GM06990 (cell line): Measurements from ENCODE around the gene TBC1D22B.

Experiments
- DNase-seq: peaks from one replicate; pipeline ENCODE4 v3.0.0-alpha.2; 2011; ENCODE audit not compliant: insufficient read length; ENCODE audit errors: extremely low read depth
- H3K27me3 ChIP-seq: replicated peaks from 2 replicates; pipeline ENCODE4 v1.6.0; 2011; ENCODE audit warnings: low read length; ENCODE audit not compliant: control insufficient read depth, insufficient read depth
- H3K36me3 ChIP-seq: 2 replicates; pipeline ENCODE4 v1.5.1; 2011; ENCODE audit warnings: low read length; ENCODE audit not compliant: control insufficient read depth, insufficient read depth
- H3K4me3 ChIP-seq: replicated peaks from 2 replicates; pipeline ENCODE4 v1.5.1; 2011; ENCODE audit warnings: low read depth, mild to moderate bottlenecking, control low read depth, low read length
- CTCF ChIP-seq: IDR thresholded peaks from 2 replicates; pipeline ENCODE4 v1.5.1; 2011; ENCODE audit warnings: low read length, control low read depth, mild to moderate bottlenecking, inconsistent platforms; ENCODE audit not compliant: insufficient read depth, poor library complexity, severe bottlenecking

Gene TBC1D22B

GRCh38 chr6:37347177-37347576 is 89.6 kb downstream of the TBC1D22B start:
- Histone ChIP-seq H3K4me3 (no peak overlapping the region), H3K27me3 (no peaks in the 10 kb centered on the region), H3K36me3 (no peaks in the 10 kb centered on the region)
- no peak for DNase-seq
- TF ChIP-seq CTCF = no peak

DNA sequence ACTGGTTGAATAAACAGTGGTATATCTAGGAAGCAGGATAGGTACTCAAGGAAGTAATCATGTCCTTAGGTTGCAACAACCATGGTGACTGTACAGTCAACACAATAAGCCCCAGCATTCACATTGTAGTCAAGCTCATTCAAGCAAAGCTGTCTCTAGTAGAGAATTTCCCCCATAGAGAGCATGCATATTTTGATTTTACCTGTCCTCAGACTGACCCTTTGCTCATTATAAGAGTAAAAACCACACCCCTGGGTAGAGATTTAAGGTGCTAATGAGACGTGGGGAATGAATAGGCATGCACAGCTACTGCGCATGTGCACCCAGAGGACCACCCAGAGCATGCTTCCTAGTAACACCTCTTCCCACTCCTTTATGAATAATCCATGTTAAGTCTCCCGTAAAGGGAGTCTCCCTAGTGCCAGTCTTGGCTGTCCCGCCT is 90.1 kb downstream of the TBC1D22B start:
- H3K4me3 ChIP-seq = no peak overlapping the region
- TF ChIP-seq CTCF = no peak
- no peaks in the 10 kb centered on the region for H3K36me3 ChIP-seq
- no peaks in the 10 kb centered on the region for H3K27me3 ChIP-seq
- DNase-seq = no peak

DNA sequence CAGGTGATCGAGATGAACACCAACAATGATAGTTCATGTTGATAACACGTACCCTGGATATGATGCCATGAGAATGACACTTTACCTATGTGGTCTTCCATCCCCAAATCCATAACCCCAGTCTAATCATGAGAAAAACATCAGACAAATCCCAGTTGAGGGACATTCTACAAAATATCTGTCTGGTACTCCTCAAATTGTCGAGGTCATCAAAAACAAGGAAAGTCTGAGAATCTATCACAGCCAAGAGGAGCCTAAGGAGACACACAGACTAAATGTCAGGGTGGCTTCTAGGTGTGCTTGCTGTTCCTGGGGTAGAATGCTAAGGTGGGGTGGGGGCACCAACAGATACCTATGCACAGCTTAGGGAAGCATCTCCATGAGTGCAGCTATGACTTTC is 93.5 kb downstream of the TBC1D22B start:
- DNase-seq = no peak
- TF ChIP-seq CTCF = no peak
- no peaks in the 10 kb centered on the region for H3K36me3 ChIP-seq
- H3K27me3 ChIP-seq = no peaks in the 10 kb centered on the region
- no peak overlapping the region for H3K4me3 ChIP-seq

DNA sequence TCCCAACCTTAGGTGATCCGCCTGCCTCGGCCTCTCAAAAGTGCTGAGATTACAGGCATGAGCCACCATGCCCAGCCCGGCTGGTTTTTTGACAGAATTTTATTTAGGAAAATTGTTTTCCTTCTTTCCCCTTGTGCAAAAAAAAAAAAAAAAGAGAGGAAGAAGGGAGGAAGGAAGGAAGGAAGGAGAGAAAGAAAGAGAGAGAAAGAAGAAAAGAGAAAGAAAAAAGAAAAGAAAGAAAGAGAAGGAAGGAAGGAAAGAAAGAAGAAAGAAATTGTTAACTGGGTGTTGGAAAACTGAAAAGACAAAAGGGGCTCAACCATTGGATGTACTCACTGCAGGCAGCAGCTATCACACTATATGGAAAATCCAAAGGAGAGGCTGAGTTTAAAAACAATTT is 94.8 kb downstream of the TBC1D22B start:
- Histone ChIP-seq H3K36me3 (no peaks in the 10 kb centered on the region), H3K27me3 (no peaks in the 10 kb centered on the region), H3K4me3 (no peak overlapping the region)
- no peak for DNase-seq
- no peak for TF ChIP-seq CTCF

DNA sequence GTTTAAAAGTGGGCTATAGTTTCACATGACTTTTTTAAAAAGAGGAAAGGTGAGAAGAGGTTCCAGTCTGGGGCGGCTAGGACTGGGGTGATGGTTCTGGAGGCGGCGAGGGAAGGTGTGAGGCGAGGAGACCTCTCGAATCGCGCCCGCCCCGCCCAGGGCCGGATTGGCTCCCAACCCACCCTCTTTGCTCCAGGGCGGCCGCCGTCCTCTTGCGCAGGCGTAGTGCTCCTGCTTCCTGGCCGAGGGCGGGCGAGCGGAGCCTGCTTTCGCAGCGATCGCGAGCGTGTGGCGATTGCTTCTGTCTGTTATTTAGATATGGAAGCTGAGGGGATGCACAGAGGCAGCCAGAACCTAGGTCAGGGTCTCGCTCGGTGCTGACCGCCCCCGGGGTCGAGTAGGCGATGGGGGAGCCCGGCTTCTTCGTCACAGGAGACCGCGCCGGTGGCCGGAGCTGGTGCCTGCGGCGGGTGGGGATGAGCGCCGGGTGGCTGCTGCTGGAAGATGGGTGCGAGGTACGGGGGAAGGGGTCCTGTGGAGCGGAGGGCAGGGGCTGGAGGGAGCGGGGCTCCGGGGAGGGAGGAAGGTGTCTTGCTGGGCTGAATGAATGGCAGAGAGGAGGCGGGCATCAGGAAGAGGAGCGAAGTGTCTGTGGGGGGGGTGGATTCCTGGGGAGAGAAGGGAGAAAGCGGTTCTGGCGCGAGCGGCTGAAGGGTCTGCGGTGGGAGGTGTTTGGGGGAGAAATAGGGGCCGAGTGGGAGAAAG is 96.4 kb downstream of the TBC1D22B start, which contains the start of gene RNF8:
Gene RNF8 (plus strand): TSS at position 223 of the 765 bp plus-strand sequence. CDS start 182 bp downstream, at position 405.
- Histone ChIP-seq H3K36me3 (no peaks in the 10 kb centered on the region), H3K4me3 (peak within 1 kb of the TSS; percentile 93), H3K27me3 (no peaks in the 10 kb centered on the region)
- no peak for TF ChIP-seq CTCF
- peak; percentile 92 for DNase-seq
